Cardiac muscle cell (in vitro differentiated cells and primary cell): ENCODE data around the gene PRLH. TPM values are rescaled to one million over a fixed set of nuclear protein-coding genes. Genes with fewer than 3 reads are reported as not detected.
A peak's percentile ranks its signal among the peaks of the same experiment; 100 is the strongest.
"Not testable (repeated sequence)": the region's sequence is repeated elsewhere in the genome, so short reads cannot be mapped to it uniquely, and the experiment has no call there.

ENCODE experiments used
- DNase-seq, 2 donors: peaks; one replicate each; pipeline versions ENCODE4 v3.0.0 to v3.0.0-alpha.2; 2010 to 2017; ENCODE audit warnings: low read depth in 1 of 2, low spot score in 1 of 2
- H3K27ac ChIP-seq: fragments of 200-600 bp; sonication (generic); 2 replicates; pipeline ENCODE4 v1.5.1; 2016
- H3K27me3 ChIP-seq: fragments of 200-600 bp; sonication (generic); 2 replicates; pipeline ENCODE4 v1.6.0; 2016; ENCODE audit warnings: control low read depth
- H3K36me3 ChIP-seq: fragments of 200-600 bp; sonication (generic); 2 replicates; pipeline ENCODE4 v1.5.1; 2016; ENCODE audit warnings: control low read depth
- H3K4me1 ChIP-seq: fragments of 200-600 bp; sonication (generic); 2 replicates; pipeline ENCODE4 v1.8.1; 2017; ENCODE audit warnings: low read depth, mild to moderate bottlenecking, mixed run types
- H3K4me3 ChIP-seq: fragments of 200-600 bp; sonication (generic); 2 replicates; pipeline ENCODE4 v1.5.1; 2016; ENCODE audit warnings: mild to moderate bottlenecking
- H3K9me3 ChIP-seq: fragments of 200-600 bp; sonication (generic); 2 replicates; pipeline ENCODE4 v1.5.1; 2017; ENCODE audit warnings: low read depth, mild to moderate bottlenecking, control low read depth
- polyA plus RNA-seq: library from polyadenylated mRNA; unstranded; fragments of >200 nt; fragmentation: Nextera tagmentation; extraction: Ambion mirVana; gene quantifications from 2 replicates; pipeline ENCODE4 v1.2.1, GENCODE V29; 2016
- total RNA-seq: library from RNA; depleted of rRNA; stranded (reverse); fragments of >200 nt; gene quantifications from 2 replicates; pipeline ENCODE4 v1.2.3, GENCODE V29; 2016
- TF ChIP-seq, protein P1 (sequence below): IDR thresholded peaks from 2 replicates; pipeline ENCODE4 v1.5.1; 2012; ENCODE audit warnings: low read depth, mild to moderate bottlenecking, low read length

The PRLH gene
- total and polyA plus RNA-seq, 2 experiments from 2014 or later, result not detected

DNA sequence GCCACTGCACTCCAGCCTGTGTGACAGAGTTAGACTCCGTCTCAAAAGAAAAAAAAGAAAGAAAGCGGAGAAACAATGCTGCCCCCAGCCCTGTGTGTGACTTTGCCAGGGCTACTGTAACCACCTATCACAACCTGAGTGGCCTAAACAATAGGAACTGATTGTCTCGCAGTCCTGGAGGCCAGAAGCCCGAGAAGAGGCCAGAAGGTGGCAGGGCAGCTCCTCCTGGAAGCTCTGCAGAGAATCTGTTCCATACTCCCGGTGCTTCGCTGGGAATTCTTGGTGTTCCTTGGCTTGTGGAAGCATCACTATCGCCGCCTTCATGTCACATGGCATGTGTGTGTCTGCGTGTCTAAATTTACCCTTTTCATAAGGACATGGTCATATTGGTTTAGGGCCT lies 38.6 kb downstream of the PRLH start:
- Histone ChIP-seq H3K4me1 (peaks cover 27% of the 10 kb centered on the region), H3K36me3 (no peaks in the 10 kb centered on the region), H3K27ac (no peak overlapping the region), H3K27me3 (no peaks in the 10 kb centered on the region), H3K9me3 (no peaks in the 10 kb centered on the region), H3K4me3 (no peak overlapping the region)
- peak in 1 of 2 donors; percentile 59 for DNase-seq
- TF ChIP-seq, protein P1, sequence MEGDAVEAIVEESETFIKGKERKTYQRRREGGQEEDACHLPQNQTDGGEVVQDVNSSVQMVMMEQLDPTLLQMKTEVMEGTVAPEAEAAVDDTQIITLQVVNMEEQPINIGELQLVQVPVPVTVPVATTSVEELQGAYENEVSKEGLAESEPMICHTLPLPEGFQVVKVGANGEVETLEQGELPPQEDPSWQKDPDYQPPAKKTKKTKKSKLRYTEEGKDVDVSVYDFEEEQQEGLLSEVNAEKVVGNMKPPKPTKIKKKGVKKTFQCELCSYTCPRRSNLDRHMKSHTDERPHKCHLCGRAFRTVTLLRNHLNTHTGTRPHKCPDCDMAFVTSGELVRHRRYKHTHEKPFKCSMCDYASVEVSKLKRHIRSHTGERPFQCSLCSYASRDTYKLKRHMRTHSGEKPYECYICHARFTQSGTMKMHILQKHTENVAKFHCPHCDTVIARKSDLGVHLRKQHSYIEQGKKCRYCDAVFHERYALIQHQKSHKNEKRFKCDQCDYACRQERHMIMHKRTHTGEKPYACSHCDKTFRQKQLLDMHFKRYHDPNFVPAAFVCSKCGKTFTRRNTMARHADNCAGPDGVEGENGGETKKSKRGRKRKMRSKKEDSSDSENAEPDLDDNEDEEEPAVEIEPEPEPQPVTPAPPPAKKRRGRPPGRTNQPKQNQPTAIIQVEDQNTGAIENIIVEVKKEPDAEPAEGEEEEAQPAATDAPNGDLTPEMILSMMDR, result peak; percentile 38

DNA sequence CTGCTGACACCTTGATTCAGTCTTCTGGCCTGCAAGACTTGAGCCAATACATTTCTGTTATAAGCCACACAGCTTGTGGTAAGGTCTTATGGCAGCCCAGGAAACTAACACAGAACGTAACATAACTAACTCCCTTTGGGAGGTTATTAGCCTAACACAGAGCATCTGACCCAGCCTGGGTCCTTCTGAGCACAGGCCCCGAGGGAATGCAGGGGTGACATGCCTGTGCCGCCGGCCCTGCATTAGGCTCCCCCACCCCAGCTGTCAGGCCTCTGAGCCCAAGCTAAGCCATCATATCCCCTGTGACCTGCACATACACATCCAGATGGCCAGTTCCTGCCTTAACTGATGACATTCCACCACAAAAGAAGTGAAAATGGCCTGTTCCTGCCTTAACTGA lies 40.1 kb downstream of the PRLH start:
- not testable (repeated sequence) for H3K27me3 ChIP-seq, H3K9me3 ChIP-seq, H3K27ac ChIP-seq, H3K4me3 ChIP-seq, DNase-seq, H3K36me3 ChIP-seq
- H3K4me1 ChIP-seq, result peaks cover 12% of the 10 kb centered on the region

DNA sequence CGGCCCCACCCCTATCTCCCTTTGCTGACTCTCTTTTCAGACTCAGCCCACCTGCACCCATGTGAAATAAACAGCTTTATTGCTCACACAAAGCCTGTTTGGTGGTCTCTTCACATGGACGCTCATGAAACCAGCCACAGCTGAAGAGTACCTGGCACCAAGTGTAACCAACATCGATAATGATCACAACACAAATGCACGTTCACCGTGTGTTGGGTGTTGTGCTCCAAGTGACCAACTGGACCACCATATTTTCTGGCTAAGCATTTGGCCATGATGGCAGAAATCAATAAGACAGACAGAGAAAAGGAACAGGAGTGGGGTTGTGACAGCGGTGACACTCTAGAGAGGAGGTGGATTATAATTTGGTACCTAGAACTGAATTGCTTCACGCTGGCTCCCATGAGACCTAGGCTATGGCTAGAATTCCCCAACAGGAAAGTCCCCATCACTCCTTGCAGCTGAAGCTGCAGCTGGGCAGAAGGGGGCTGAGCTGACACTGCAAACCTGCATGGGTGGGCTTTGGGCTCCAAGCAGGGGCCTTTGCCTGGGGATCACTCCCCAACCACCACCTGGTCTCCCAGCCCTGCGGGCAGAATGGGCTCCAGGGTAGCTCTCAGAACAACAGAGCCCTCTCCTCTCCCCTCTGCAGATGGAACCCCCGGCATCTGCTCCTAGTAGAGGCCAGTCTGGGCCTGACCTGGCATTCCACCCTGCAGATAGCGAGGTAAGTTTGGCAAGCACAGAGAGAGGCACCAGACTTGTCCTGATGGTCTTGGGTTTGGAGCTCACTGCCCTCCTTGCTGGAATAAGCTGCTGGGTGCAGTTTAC lies 46.4 kb downstream of the PRLH start:
- Histone ChIP-seq H3K4me1 (peaks cover 39% of the 10 kb centered on the region), H3K27me3 (no peaks in the 10 kb centered on the region), H3K4me3 (no peak overlapping the region), H3K36me3 (no peaks in the 10 kb centered on the region), H3K27ac (peak overlapping the region; percentile 96), H3K9me3 (no peaks in the 10 kb centered on the region)
- no peak for DNase-seq
- TF ChIP-seq, protein P1, result no peak

DNA sequence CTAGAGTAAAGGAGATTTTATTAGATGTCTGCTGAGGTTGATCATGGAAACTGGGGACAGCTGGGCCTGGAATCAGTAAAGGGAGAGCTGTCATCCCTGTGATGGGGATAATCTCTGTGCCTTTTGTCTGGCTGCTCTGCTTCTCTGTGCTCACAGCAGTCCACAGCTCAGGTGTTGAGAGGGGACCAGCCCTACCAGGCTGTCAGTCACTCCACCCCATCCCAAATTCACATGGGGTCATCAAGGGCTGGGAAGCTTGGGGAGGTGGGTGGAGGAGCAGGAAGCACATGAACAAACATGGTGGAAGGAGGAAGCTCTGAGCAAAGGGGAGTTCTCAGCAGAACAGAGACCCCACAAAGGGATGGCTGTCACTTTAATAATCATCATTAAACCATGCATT lies 47.3 kb downstream of the PRLH start:
- no peak overlapping the region for H3K4me3 ChIP-seq
- no peaks in the 10 kb centered on the region for H3K36me3 ChIP-seq
- peaks cover 39% of the 10 kb centered on the region for H3K4me1 ChIP-seq
- H3K27me3 ChIP-seq, result no peaks in the 10 kb centered on the region
- TF ChIP-seq, protein P1, result no peak
- H3K9me3 ChIP-seq, result no peaks in the 10 kb centered on the region
- peak overlapping the region; percentile 96 for H3K27ac ChIP-seq
- DNase-seq, result no peak

DNA sequence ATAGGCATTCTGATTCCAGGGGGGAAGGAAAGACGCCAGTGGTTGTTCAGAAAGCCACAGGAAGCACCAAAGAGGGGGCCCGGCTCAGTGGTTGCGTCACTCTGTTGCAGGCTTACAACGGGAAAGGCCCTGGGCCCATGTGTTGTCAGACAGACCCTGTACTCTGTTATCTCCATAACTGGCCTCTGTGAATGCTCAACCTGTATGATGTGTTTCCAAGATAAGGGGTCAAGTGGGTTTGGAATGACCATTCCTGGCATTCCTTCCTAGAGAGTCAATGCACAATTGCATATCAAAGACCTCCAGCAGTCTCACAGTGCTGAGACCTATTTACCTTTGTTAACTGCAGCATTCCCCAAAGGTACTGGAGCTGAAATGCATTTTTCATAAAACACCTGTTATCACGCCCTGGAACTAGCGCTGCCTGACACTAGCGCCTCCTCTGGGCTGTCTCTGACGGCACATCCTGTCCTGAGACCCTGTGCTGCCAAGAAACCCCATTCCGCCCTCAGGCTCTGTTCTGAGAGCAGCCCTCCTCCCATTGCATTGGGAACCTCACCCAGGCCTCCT lies 47.9 kb downstream of the PRLH start:
- no peaks in the 10 kb centered on the region for H3K27me3 ChIP-seq
- no peaks in the 10 kb centered on the region for H3K9me3 ChIP-seq
- H3K4me3 ChIP-seq, result no peak overlapping the region
- peaks cover 39% of the 10 kb centered on the region for H3K4me1 ChIP-seq
- TF ChIP-seq, protein P1, result peak; percentile 15
- H3K27ac ChIP-seq, result peak overlapping the region; percentile 96
- peak; percentile 80 to 83 for DNase-seq
- no peaks in the 10 kb centered on the region for H3K36me3 ChIP-seq

DNA sequence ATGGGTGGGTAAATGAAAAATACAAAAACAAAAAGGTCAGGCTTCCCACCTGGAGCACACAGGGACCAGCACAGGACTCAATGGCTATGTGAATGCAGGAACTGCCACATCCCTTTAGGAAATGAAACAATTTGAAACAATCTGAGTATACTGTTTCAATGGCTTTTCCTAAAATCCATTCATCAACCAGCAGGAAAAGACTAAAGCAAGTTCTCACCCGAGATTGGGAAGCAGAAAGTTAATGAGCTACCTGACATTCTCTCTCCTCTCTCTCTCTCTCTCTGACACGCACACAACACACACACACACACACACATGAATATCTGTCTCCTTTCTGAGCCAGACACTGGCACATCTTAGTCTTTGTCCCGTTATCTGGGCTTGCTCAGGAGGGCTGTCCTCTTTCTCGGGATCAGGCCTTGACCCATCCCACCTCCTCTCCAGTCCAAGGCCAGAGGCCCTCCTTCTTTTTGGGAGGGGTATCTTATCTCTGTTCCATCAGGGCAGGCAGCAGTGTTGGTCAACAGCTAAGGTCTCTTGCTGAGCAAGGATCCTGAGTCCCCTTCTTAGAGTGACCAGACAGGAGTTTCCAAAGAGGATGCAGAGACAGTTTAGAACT lies 49.4 kb downstream of the PRLH start:
- H3K27me3 ChIP-seq, result no peaks in the 10 kb centered on the region
- peak overlapping the region; percentile 96 for H3K27ac ChIP-seq
- no peak for DNase-seq
- TF ChIP-seq, protein P1, result no peak
- H3K9me3 ChIP-seq, result no peaks in the 10 kb centered on the region
- H3K36me3 ChIP-seq, result no peaks in the 10 kb centered on the region
- H3K4me1 ChIP-seq, result peaks cover 39% of the 10 kb centered on the region
- no peak overlapping the region for H3K4me3 ChIP-seq
